ENCODE results near the gene CELF5.

The CELF5 gene

GRCh38 chr19:3344608-3345598 is 120.4 kb downstream of the CELF5 start:
- no peak for DNase-seq (ENCODE audit: low read depth in 2 of 2)

DNA sequence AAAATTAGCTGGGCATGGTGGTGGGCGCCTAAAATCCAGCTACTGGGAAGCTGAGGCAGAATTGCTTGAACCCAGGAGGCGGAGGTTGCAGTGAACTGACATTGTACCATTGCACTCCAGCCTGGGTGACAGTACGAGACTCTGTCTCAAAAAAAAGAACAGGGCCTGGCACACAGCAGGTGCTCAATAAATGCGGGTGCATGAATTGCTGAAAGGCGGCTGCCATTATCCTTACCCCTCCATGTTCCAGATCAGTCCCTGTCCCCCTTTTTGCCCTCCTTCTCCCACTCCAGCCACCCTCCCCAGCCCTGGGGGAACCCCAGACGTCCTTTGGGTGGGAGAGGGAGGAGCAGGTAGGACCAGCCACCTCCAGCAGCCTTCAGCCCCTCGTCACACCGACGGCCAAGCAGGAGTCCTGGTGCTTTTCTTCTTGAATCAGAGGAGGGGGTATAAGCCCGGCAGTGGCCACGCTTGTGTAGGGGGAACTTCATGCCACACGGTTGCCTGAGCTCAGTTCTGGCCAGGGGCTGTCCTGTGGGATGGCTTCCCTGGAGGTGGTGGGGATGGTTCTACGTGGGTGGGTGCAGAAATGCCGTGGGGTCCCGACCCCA is 121.5 kb downstream of the CELF5 start:
- no peak for DNase-seq (ENCODE audit: low read depth in 2 of 2)

Data from stimulated activated CD4-positive, alpha-beta T cell treated with anti-CD3 and anti-CD28 coated beads, Interleukin-15, amount 100 ng/mL, for 48 hours (primary cell).